PFSK-1 (cell line): ENCODE measurements around the gene HIF1AN.

Experiments
- FOXP2 ChIP-seq: optimal IDR thresholded peaks from 2 replicates; pipeline ENCODE3; 2011; ENCODE audit warnings: borderline replicate concordance, control low read depth, inconsistent platforms; ENCODE audit not compliant: insufficient read depth; ENCODE audit errors: extremely low read length, extremely low read depth
- POLR2AphosphoS5 ChIP-seq: IDR thresholded peaks from 2 replicates; pipeline ENCODE4 v1.6.1; 2012; ENCODE audit warnings: low read depth, mild to moderate bottlenecking, control low read depth, low read length, moderate library complexity
- REST ChIP-seq, 2 experiments: IDR thresholded peaks; 2 replicates each; pipeline versions ENCODE4 v1.6.1 to v1.8.0; 2011 to 2012; ENCODE audit warnings: low read depth in 2 of 2, low read length in 2 of 2, control low read depth in 1 of 2, inconsistent platforms in 1 of 2, mild to moderate bottlenecking in 1 of 2, moderate library complexity in 1 of 2; ENCODE audit not compliant: insufficient read depth in 1 of 2
- SIN3A ChIP-seq: IDR thresholded peaks from 2 replicates; pipeline ENCODE4 v1.6.1; 2012; ENCODE audit warnings: mild to moderate bottlenecking, low read length, moderate library complexity, borderline replicate concordance; ENCODE audit not compliant: insufficient read depth
- TAF1 ChIP-seq: IDR thresholded peaks from 2 replicates; pipeline ENCODE4 v1.6.1; 2012; ENCODE audit warnings: low read length, control low read depth, borderline replicate concordance; ENCODE audit not compliant: insufficient read depth

HIF1AN gene

GRCh38 chr10:100565206-100565985 lies 29.7 kb downstream of the HIF1AN start:
- TF ChIP-seq SIN3A (no peak), TAF1 (no peak), POLR2AphosphoS5 (no peak), FOXP2 (no peak), REST (IDR thresholded peaks at IDR 0.05; ENCODE audit: insufficient read depth in 1 of 2, low read depth in 2 of 2, low read length in 2 of 2) (no peak)

- TF ChIP-seq POLR2AphosphoS5 (no peak), FOXP2 (no peak), SIN3A (no peak), TAF1 (no peak), REST (IDR thresholded peaks at IDR 0.05; ENCODE audit: insufficient read depth in 1 of 2, low read depth in 2 of 2, low read length in 2 of 2) (no peak)
Observed at GRCh38 chr10:100566561-100566960, 30.8 kb downstream of the HIF1AN start.

GRCh38 chr10:100567249-100567648 lies 31.5 kb downstream of the HIF1AN start:
- TF ChIP-seq SIN3A = no peak
- TF ChIP-seq FOXP2 = no peak
- no peak for TF ChIP-seq POLR2AphosphoS5
- TF ChIP-seq REST (IDR thresholded peaks at IDR 0.05; ENCODE audit: insufficient read depth in 1 of 2, low read depth in 2 of 2, low read length in 2 of 2) = no peak
- TF ChIP-seq TAF1 = no peak

GRCh38 chr10:100567826-100568225 lies 32.1 kb downstream of the HIF1AN start:
- TF ChIP-seq SIN3A (no peak), TAF1 (no peak), REST (IDR thresholded peaks at IDR 0.05; ENCODE audit: insufficient read depth in 1 of 2, low read depth in 2 of 2, low read length in 2 of 2) (no peak), FOXP2 (no peak), POLR2AphosphoS5 (no peak)

- TF ChIP-seq TAF1 (no peak), POLR2AphosphoS5 (no peak), REST (IDR thresholded peaks at IDR 0.05; ENCODE audit: insufficient read depth in 1 of 2, low read depth in 2 of 2, low read length in 2 of 2) (no peak), FOXP2 (no peak)
Observed at GRCh38 chr10:100568912-100569311, 33.2 kb downstream of the HIF1AN start.
